ENCODE measurements around the gene PRKAG2.

The PRKAG2 gene

GRCh38 chr7:151704960-151705635 is 171.8 kb downstream of the PRKAG2 start:
- DNase-seq = no peak

DNA sequence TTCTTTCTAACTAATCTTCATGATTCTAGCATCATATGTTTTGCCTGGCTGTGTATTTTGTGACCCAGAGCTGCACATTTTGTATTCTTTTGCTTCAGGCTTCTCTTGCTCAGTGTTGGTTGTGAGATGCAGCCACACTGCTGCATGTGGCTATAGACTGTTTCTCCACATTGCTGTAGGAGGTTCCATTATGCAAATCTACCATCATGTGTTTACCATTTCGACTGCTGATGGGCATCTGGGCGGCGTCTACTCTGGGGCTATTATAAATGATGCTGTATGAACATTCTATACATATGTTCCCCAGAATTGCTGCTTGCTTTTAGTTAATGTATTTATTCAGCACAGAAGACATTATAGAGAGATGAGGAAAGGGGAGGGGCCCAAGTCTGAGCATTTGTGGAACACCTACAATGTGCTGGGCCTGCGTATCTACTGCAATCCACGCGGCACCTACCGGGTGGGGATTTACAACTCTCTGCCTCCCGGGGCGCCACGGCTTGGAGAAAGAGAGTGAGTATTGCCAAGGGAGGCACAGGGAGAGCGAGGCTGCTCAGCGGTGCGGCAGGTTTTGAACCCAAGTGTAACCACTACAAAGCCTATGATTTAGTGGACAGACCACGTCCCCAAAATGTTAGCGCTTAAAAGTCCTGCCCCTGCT is 172.5 kb downstream of the PRKAG2 start:
- DNase-seq = no peak

DNA sequence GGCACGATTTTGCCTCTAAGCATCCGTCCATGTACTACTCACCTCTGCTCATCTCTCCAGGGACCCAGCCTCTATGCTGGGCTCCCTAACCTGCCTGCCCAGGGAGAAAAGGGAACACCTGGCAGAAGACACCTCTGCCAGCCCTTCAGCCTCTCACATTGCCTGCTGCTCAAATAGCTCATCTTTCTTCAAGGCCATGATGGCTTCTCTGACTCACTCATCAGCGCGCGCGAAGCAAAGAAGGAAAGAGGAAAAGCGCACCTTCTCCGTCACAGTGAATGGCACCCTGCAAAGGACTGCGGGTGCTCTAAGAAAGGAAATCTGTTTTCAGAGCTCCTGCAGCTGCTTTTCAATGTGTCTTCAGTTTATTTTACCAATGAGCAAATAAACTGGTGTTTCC is 174.0 kb downstream of the PRKAG2 start:
- no peak for DNase-seq

- DNase-seq = no peak
Observed at GRCh38 chr7:151700586-151701165, 176.2 kb downstream of the PRKAG2 start.

- DNase-seq = no peak
Observed at GRCh38 chr7:151699928-151700319, 177.0 kb downstream of the PRKAG2 start.

GRCh38 chr7:151699147-151699927 is 177.6 kb downstream of the PRKAG2 start:
- DNase-seq = no peak

DNA sequence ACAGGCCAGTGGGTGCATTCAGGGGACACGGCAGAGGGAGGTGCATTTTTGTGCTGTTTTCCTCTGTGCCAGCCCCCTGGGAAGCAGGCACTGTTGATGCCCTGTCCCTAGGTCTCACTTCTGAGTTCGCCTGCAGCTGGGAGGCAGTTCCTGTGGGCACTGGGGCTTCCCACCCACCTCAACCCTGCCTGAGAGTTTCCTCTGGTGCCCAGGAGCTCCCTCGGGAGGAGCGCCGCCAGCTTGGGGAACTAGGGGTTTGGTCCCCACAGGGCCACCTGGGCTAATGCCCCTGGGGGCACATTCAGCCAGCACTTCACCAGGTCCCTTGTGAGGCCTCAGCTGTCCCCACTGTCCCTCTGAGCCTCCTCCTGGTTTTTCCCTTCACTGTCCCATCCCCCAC is 179.0 kb downstream of the PRKAG2 start:
- DNase-seq = no peak

GRCh38 chr7:151697515-151697895 is 179.4 kb downstream of the PRKAG2 start:
- no peak for DNase-seq

DNA sequence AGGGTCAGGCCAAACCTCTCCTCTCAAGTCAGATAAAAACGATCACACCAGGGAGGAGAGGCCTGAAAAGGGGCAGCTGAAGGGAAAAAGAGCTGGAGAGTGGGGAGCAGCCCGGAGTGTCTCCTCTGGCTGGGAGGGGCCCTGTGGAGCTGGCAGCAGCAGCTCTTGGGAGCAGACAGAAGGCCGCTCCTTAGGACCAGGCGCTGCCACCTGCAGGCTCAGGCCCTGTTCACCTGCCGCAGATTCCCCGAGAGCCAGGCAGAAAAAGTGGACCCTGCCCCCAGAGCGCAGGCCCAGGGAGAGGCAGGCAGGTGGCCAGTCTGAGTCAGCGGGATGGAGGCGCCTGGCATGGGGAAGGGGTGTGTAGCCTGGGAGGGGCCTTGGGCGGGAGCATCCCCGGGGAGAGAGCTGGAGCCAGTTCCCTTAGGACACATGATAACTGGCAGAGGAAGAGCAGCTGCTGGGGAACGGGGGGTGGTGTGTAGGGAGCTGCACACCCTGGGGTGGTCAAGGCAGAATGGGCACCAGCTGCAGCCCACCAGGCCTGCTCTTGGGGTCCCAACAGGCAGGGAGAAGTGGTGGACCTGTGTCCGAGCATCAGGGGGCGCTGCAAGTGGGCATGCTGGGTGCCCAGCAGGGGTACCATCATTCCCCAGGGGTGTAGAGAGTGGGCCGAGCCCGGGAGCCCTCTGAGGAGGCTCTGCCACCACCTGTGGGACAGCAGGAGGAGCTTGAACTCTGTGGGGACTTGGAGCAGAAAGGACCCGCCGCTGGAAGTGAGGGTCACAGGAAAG is 180.0 kb downstream of the PRKAG2 start:
- no peak for DNase-seq

- no peak for DNase-seq
Observed at GRCh38 chr7:151695951-151696541, 180.9 kb downstream of the PRKAG2 start.

GRCh38 chr7:151694828-151695580 is 181.9 kb downstream of the PRKAG2 start:
- no peak for DNase-seq

- DNase-seq = no peak
Observed at GRCh38 chr7:151694441-151694827, 182.5 kb downstream of the PRKAG2 start.

- DNase-seq = no peak
Observed at GRCh38 chr7:151693140-151693539, 183.8 kb downstream of the PRKAG2 start.

- DNase-seq = no peak
Observed at GRCh38 chr7:151692721-151693120, 184.2 kb downstream of the PRKAG2 start.

GRCh38 chr7:151691449-151691848 is 185.5 kb downstream of the PRKAG2 start:
- DNase-seq = no peak

GRCh38 chr7:151690606-151691005 is 186.3 kb downstream of the PRKAG2 start:
- no peak for DNase-seq

DNA sequence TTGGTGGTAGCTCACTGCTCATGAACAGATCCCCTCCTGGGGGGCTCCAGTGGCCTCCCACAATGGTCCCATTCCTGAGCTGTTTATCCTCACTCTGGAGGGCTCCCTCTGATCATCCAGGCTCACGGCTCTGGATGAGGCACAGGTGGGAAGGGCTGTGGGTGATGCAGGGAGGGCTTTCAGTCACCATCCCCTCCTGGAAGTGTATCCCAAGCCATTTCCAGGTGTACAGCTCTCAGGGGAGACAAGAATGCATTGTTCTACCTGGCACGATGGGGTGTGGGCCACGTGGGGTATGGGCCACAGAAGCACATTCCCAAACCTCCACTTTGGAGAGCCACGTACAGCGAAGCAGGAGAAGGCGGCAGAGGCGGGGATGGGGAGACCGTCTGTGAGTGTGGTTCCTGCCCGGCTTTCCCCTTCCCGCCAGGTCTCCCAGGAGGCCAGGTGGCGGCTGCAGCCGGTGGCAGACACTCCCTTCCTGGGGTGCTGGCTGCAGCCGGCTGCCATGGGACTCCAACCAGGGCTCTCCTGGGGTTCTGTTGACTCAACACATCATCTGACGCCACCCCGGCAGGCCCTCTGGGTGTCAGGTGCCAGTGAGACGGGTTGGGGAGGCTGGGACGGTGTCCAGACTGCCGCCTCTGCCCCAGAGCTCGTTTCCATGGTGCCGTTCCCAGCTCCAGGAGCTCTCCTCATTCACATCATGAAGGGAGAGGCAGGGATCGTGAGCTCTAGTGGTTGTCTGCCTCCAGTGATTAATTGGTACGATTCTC is 187.5 kb downstream of the PRKAG2 start:
- DNase-seq = no peak

GRCh38 chr7:151688236-151688780 is 188.6 kb downstream of the PRKAG2 start:
- DNase-seq = no peak

- no peak for DNase-seq
Observed at GRCh38 chr7:151687523-151688235, 189.2 kb downstream of the PRKAG2 start.

GRCh38 chr7:151686826-151687225 is 190.1 kb downstream of the PRKAG2 start:
- DNase-seq = no peak

Data from activated T-cell treated with anti-CD3 and anti-CD28 coated beads, Interleukin-2, amount 50 U/mL, for 48 hours (primary cell).